Fibroblast of lung (primary cell): ENCODE data around the gene ITPR1. TPM values are rescaled to one million over a fixed set of nuclear protein-coding genes. Genes with fewer than 3 reads are reported as not detected.
A peak's percentile ranks its signal among the peaks of the same experiment; 100 is the strongest.

Source experiments
- DNase-seq, 2 donors: peaks; one replicate each; pipeline versions ENCODE4 v3.0.0 to v3.0.0-alpha.2; 2010; ENCODE audit warnings: low read depth in 2 of 2
- H2AFZ ChIP-seq: 2 replicates; pipeline ENCODE4 v1.5.1; 2012; ENCODE audit warnings: low read length, control low read depth, inconsistent platforms
- H3K27ac ChIP-seq: 2 replicates; pipeline ENCODE4 v1.5.1; 2011; ENCODE audit warnings: low read length, control low read depth; ENCODE audit not compliant: insufficient read depth
- H3K27me3 ChIP-seq: 2 replicates; pipeline ENCODE4 v1.5.1; 2011; ENCODE audit warnings: mild to moderate bottlenecking, low read length; ENCODE audit not compliant: control insufficient read depth, insufficient read depth
- H3K36me3 ChIP-seq: 2 replicates; pipeline ENCODE4 v1.5.1; 2011; ENCODE audit warnings: low read length; ENCODE audit not compliant: control insufficient read depth, insufficient read depth
- H3K4me1 ChIP-seq: 2 replicates; pipeline ENCODE4 v1.5.1; 2011; ENCODE audit warnings: low read length; ENCODE audit not compliant: control insufficient read depth, insufficient read depth; ENCODE audit errors: extremely low read depth
- H3K4me2 ChIP-seq: 2 replicates; pipeline ENCODE4 v1.5.1; 2011; ENCODE audit warnings: low read length, control low read depth; ENCODE audit not compliant: insufficient read depth; ENCODE audit errors: extremely low read depth
- H3K4me3 ChIP-seq, 4 experiments: fragments of 200-600 bp in 1 of 4; sonication (generic) in 1 of 4; replicated peaks in 1 of 4; 2 replicates each; pipeline ENCODE4 v1.5.1; 2011 to 2016; ENCODE audit warnings: low read length in 4 of 4, low read depth in 3 of 4, mild to moderate bottlenecking in 3 of 4, control low read depth in 2 of 4, inconsistent platforms in 1 of 4, mixed read lengths in 1 of 4; ENCODE audit not compliant: insufficient read depth in 1 of 4; ENCODE audit errors: control extremely low read depth in 1 of 4
- H3K79me2 ChIP-seq: 2 replicates; pipeline ENCODE4 v1.5.1; 2012; ENCODE audit warnings: mild to moderate bottlenecking, low read length, inconsistent platforms; ENCODE audit not compliant: control insufficient read depth, insufficient read depth
- H3K9ac ChIP-seq: 2 replicates; pipeline ENCODE4 v1.5.1; 2011; ENCODE audit warnings: mild to moderate bottlenecking, low read length, control low read depth; ENCODE audit not compliant: insufficient read depth
- H3K9me3 ChIP-seq: 2 replicates; pipeline ENCODE4 v1.5.1; 2012; ENCODE audit warnings: low read depth, low read length; ENCODE audit not compliant: control insufficient read depth, insufficient read depth
- H4K20me1 ChIP-seq: 2 replicates; pipeline ENCODE4 v1.5.1; 2011; ENCODE audit warnings: low read length; ENCODE audit not compliant: control insufficient read depth, insufficient read depth; ENCODE audit errors: extremely low read depth
- EZH2 ChIP-seq: IDR thresholded peaks from 2 replicates; pipeline ENCODE4 v1.5.1; 2012; ENCODE audit warnings: low read length, control low read depth, mild to moderate bottlenecking; ENCODE audit errors: missing control alignments
- polyA plus RNA-seq, 2 donors: library from polyadenylated mRNA; depleted of rRNA in 1 of 2; stranded (reverse) in 1 of 2; unstranded in 1 of 2; fragments of >200 nt; gene quantifications; 2 replicates each; pipeline ENCODE4 v1.2.1, GENCODE V29; 2011 to 2012; ENCODE audit warnings: missing spikeins in 1 of 2
- total RNA-seq: library from RNA; depleted of rRNA; stranded (reverse); fragments of >200 nt; gene quantifications from 2 replicates; pipeline ENCODE4 v1.2.1, GENCODE V29; 2014
- TF ChIP-seq, protein P1 (sequence below), 2 donors: IDR thresholded peaks in 1 of 2; conservative IDR thresholded peaks in 1 of 2; 1 replicate in 1 of 2; 2 replicates in 1 of 2; pipeline ENCODE4 v1.5.1; 2011 to 2012; ENCODE audit warnings: low read length in 2 of 2, control low read depth in 1 of 2, inconsistent platforms in 1 of 2, low read depth in 1 of 2, mild to moderate bottlenecking in 1 of 2

Gene ITPR1
- total and polyA plus RNA-seq, 2 donors (not counting 1 experiment from before 2014, with no cell fraction given), result 19.2 to 87.0 TPM

DNA sequence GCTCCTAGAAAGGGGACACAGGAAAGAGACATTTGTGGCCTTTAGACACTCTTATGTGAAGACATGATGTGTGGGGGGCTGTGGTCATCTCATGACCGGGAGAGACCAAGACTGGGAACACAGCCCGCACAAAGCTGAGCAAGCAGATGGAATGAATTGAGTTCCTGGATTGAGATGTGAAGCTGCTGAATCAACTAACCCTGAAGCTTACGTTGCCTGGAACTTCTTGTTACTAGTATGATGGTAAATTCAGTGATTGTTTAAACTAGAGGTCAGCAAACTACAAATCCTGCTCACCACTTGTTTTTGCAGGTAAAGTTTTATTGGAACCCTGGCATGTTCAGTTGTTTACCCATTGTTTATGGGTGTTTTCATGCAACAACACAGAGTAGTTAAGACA, 402.7 kb downstream of the ITPR1 start:
- no peaks in the 10 kb centered on the region for H4K20me1 ChIP-seq
- no peaks in the 10 kb centered on the region for H3K36me3 ChIP-seq
- H3K9me3 ChIP-seq, result no peaks in the 10 kb centered on the region
- peaks cover 2% of the 10 kb centered on the region for H3K4me1 ChIP-seq
- H3K27me3 ChIP-seq, result no peaks in the 10 kb centered on the region
- DNase-seq, result peak; percentile 3 to 56
- no peak overlapping the region for H3K4me2 ChIP-seq
- H3K27ac ChIP-seq, result no peak overlapping the region
- H3K9ac ChIP-seq, result no peak overlapping the region
- H3K4me3 ChIP-seq, result no peak overlapping the region
- no peak overlapping the region for H2AFZ ChIP-seq
- TF ChIP-seq, protein P1, sequence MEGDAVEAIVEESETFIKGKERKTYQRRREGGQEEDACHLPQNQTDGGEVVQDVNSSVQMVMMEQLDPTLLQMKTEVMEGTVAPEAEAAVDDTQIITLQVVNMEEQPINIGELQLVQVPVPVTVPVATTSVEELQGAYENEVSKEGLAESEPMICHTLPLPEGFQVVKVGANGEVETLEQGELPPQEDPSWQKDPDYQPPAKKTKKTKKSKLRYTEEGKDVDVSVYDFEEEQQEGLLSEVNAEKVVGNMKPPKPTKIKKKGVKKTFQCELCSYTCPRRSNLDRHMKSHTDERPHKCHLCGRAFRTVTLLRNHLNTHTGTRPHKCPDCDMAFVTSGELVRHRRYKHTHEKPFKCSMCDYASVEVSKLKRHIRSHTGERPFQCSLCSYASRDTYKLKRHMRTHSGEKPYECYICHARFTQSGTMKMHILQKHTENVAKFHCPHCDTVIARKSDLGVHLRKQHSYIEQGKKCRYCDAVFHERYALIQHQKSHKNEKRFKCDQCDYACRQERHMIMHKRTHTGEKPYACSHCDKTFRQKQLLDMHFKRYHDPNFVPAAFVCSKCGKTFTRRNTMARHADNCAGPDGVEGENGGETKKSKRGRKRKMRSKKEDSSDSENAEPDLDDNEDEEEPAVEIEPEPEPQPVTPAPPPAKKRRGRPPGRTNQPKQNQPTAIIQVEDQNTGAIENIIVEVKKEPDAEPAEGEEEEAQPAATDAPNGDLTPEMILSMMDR (conservative IDR thresholded peaks at IDR 0.05 in 1 of 2, IDR thresholded peaks at IDR 0.05 in 1 of 2; ENCODE audit: low read depth in 1 of 2, low read length in 2 of 2), result no peak
- TF ChIP-seq EZH2, result no peak
- no peaks in the 10 kb centered on the region for H3K79me2 ChIP-seq

Other genes with a start within 250 kb of the ITPR1 start
- 13.9 and 14.1 TPM in 2 replicates for gene SETMAR, start 190.0 kb upstream of the ITPR1 start, total RNA-seq
- gene SETMAR, start 190.0 kb upstream of the ITPR1 start, polyA plus RNA-seq, result 12.3 and 14.7 TPM in 2 replicates
- gene SUMF1, start 26.1 kb upstream of the ITPR1 start, total RNA-seq, result 50.0 and 54.2 TPM in 2 replicates
- gene SUMF1, start 26.1 kb upstream of the ITPR1 start, polyA plus RNA-seq, result 45.8 and 64.6 TPM in 2 replicates